Lower lobe of right lung (tissue), 2 donors: ENCODE results near the gene METTL18. TPM values are rescaled to one million over a fixed set of nuclear protein-coding genes. Genes with fewer than 3 reads are reported as not detected.
"Not testable (repeated sequence)": the region's sequence is repeated elsewhere in the genome, so short reads cannot be mapped to it uniquely, and the experiment has no call there.

Experiments
- ATAC-seq, 2 donors: fragments of 200-7000 bp; cut with Tn5 transposase; one replicate each; pipeline ENCODE4 v1.9.1; 2020 to 2022; ENCODE audit warnings: mild to moderate bottlenecking in 2 of 2, moderate library complexity in 2 of 2
- DNase-seq: peaks from one replicate; pipeline ENCODE4 v3.0.0-alpha.2; 2020
- H3K27ac ChIP-seq: fragments of 200-600 bp; one replicate; pipeline ENCODE4 v1.8.0; 2022
- H3K27me3 ChIP-seq: fragments of 200-600 bp; one replicate; pipeline ENCODE4 v1.8.0; 2022; ENCODE audit warnings: low read depth
- H3K36me3 ChIP-seq: fragments of 200-600 bp; one replicate; pipeline ENCODE4 v1.8.0; 2022; ENCODE audit warnings: mild to moderate bottlenecking
- H3K4me1 ChIP-seq: fragments of 200-600 bp; one replicate; pipeline ENCODE4 v1.8.0; 2022
- H3K4me3 ChIP-seq: fragments of 200-600 bp; one replicate; pipeline ENCODE4 v1.8.0; 2022; ENCODE audit warnings: mild to moderate bottlenecking
- H3K9me3 ChIP-seq: fragments of 200-600 bp; one replicate; pipeline ENCODE4 v1.8.0; 2022
- CTCF ChIP-seq: fragments of 200-600 bp; IDR thresholded peaks from one replicate; pipeline ENCODE4 v1.8.0; 2022; ENCODE audit warnings: antibody characterized with exemption, mild to moderate bottlenecking
- intact Hi-C: fragments of 100-400 bp; cut with DNase I; formaldehyde crosslinking; loops from one replicate; pipeline ENCODE4 v1.11.0; 2022
- total RNA-seq: library from RNA; stranded (reverse); fragmentation: NEBNext Ultra II Directional; extraction: Animal tissue kit (Norgen Biotek cat#: 25700); gene quantifications from one replicate; pipeline ENCODE4 v1.2.1, GENCODE V29; 2021
- donor health status: DM: no; HTN: yes; CAD: no; lungs with severe emphysema.

METTL18 gene
- total RNA-seq, 1 donor from 2014 or later = 8.3 TPM

GRCh38 chr1:169814265-169814664 is 19.6 kb upstream of the METTL18 start:
- H3K36me3 ChIP-seq = no peaks in the 10 kb centered on the region
- intact Hi-C loops = no loop called here
- H3K27ac ChIP-seq = no peak overlapping the region
- H3K4me1 ChIP-seq = no peaks in the 10 kb centered on the region
- ATAC-seq = no peak
- no peaks in the 10 kb centered on the region for H3K9me3 ChIP-seq
- DNase-seq = no peak
- no peak for TF ChIP-seq CTCF
- H3K4me3 ChIP-seq = no peak overlapping the region
- H3K27me3 ChIP-seq = no peaks in the 10 kb centered on the region

- no peak for DNase-seq
- Histone ChIP-seq H3K27me3 (no peaks in the 10 kb centered on the region), H3K27ac (no peak overlapping the region), H3K4me3 (no peak overlapping the region), H3K36me3 (peaks cover 11% of the 10 kb centered on the region), H3K9me3 (no peaks in the 10 kb centered on the region), H3K4me1 (no peaks in the 10 kb centered on the region)
- intact Hi-C loops = no loop called here
- peak; percentile 86 to 87 for ATAC-seq
- TF ChIP-seq CTCF = no peak
Observed at GRCh38 chr1:169812131-169812530, 17.4 kb upstream of the METTL18 start.

DNA sequence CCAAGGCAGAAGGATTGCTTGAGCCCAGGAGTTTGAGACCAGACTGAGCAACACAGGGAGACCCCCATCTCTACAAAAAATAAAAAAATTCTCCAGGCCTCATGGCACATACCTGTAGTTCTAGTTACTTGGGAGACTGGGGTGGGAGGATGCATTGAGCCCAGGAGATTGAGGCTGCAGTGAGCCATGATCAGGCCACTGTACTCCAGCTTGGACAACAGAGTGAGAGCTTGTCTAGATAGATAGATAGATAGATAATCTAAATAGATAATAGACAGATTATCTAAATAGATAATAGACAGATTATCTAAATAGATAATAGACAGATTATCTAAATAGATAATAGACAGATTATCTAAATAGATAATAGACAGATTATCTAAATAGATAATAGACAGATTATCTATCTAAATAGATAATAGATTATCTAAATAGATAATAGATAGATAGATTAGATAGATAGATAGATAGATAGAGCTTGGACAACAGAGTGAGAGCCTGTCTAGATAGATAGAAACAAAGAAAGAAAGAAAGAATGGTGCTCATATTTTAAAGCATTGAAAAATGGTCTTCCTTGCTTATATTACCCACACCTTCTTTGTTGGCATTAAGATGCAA is 16.8 kb upstream of the METTL18 start:
- H3K4me3 ChIP-seq, H3K27ac ChIP-seq, H3K27me3 ChIP-seq, H3K9me3 ChIP-seq, ATAC-seq, intact Hi-C loops, DNase-seq, H3K4me1 ChIP-seq: not testable (repeated sequence)
- peaks cover 16% of the 10 kb centered on the region for H3K36me3 ChIP-seq

DNA sequence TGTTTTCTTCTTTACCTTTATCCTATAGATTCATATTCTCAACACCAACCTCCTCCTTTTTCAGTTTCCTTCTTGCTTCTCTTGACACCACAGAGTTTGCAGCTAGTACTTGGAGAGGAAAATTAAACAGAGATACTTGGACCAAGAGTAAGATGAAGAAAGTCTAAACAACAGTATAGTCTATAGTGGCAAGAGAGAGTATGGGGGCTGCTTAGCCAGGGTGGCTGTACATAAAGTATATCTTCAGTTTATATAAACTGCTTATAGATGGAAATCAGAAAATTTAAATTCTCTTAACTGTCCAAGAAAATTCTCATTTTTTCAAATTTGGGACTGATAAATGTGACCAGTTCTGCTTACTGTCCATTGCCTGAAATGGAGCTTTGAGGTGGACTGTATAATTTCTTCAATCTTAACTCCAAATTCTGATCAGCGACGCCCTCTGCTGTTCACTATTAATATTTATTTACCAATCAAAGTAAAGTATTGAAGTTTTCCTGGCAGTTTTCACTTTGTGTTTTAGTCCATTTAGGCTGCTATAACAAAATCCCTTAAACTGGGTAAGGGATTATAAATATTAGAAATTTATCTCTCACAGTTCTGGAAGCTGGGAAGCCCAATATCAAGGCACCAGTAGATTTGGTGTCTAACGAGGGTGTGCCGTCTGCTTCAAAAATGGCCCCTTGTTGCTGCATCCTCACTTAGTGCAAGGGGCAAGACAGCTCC is 14.8 kb upstream of the METTL18 start:
- H3K36me3 ChIP-seq = peaks cover 31% of the 10 kb centered on the region
- ATAC-seq = peak in 1 of 2 donors; percentile 64
- no peak for DNase-seq
- H3K4me1 ChIP-seq = no peaks in the 10 kb centered on the region
- peak; percentile 54 for TF ChIP-seq CTCF
- no peak overlapping the region for H3K4me3 ChIP-seq
- H3K9me3 ChIP-seq = no peaks in the 10 kb centered on the region
- no peak overlapping the region for H3K27ac ChIP-seq
- H3K27me3 ChIP-seq = no peaks in the 10 kb centered on the region
- intact Hi-C loops = no loop called here

GRCh38 chr1:169804941-169805340 is 10.2 kb upstream of the METTL18 start:
- no peak for DNase-seq
- Histone ChIP-seq H3K36me3 (peaks cover 38% of the 10 kb centered on the region), H3K4me3 (no peak overlapping the region), H3K27ac (no peak overlapping the region), H3K4me1 (no peaks in the 10 kb centered on the region), H3K9me3 (no peaks in the 10 kb centered on the region), H3K27me3 (no peaks in the 10 kb centered on the region)
- no peak for TF ChIP-seq CTCF
- ATAC-seq = no peak
- intact Hi-C loops = no loop called here

DNA sequence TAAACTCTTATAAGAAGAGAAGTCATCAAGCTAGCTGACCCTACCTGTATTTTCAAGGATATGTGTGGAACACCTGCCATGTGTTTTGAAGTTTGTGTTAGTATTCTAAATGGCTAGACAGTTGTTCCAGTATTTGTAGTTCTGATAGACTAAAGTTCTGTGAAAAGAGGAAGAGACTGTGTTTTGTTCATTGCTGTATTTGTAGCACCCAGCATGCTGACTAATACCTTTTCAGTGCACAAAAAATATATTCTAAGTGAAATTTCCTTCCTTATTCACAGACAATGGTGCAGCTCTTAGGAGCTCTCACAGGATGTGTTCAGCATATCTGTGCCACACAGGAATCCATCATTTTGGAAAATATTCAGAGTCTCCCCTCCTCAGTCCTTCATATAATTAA is 8.2 kb upstream of the METTL18 start:
- DNase-seq (no peak), ATAC-seq (no peak)
- Histone ChIP-seq H3K9me3 (no peaks in the 10 kb centered on the region), H3K4me1 (no peaks in the 10 kb centered on the region), H3K36me3 (peaks cover 28% of the 10 kb centered on the region), H3K27me3 (no peaks in the 10 kb centered on the region), H3K4me3 (no peak overlapping the region), H3K27ac (no peak overlapping the region)
- intact Hi-C loops = no loop called here
- TF ChIP-seq CTCF = no peak
